PC-3 (cell line): ENCODE measurements around the gene SCN8A. TPM values are rescaled to one million over a fixed set of nuclear protein-coding genes. Genes with fewer than 3 reads are reported as not detected.

Experiments
- ATAC-seq: fragments of 200-7000 bp; cut with Tn5 transposase; 2 replicates; pipeline ENCODE4 v1.9.1; 2020; ENCODE audit warnings: mild to moderate bottlenecking, moderate library complexity
- BruUV-seq: library from RNA; stranded (reverse); fragments of 400-500 nt; replicated peaks from 2 replicates; lab custom pipeline; 2021; lab: Mats Ljungman, UMichigan
- CTCF ChIA-PET: fragments of 300-600 bp; sonication (Branson Sonifier 250); formaldehyde crosslinking; loops from one replicate; lab custom pipeline; 2022; ENCODE audit warnings: antibody characterized with exemption; lab: Charles Lee
- POLR2A ChIA-PET: fragments of 300-600 bp; sonication (Branson Sonifier 250); formaldehyde crosslinking; loops from one replicate; lab custom pipeline; 2022; ENCODE audit warnings: antibody characterized with exemption; ENCODE audit not compliant: unreplicated experiment; lab: Charles Lee
- DNase-seq: peaks from one replicate; pipeline ENCODE4 v3.0.0-alpha.2; 2015
- H2AFZ ChIP-seq: fragments of 300-600 bp; sonication (generic); 2 replicates; pipeline ENCODE4 v1.6.0; 2016; ENCODE audit warnings: antibody characterized with exemption, low read length
- H3F3A ChIP-seq: fragments of 300-600 bp; sonication (generic); one replicate; pipeline ENCODE4 v1.6.0; 2017; ENCODE audit warnings: antibody characterized with exemption, low read length, control low read depth, mild to moderate bottlenecking; ENCODE audit not compliant: unreplicated experiment
- H3K27ac ChIP-seq: fragments of 300-600 bp; sonication (generic); 2 replicates; pipeline ENCODE4 v1.5.1; 2016; ENCODE audit warnings: mild to moderate bottlenecking, low read length
- H3K27me3 ChIP-seq: fragments of 300-600 bp; sonication (generic); 2 replicates; pipeline ENCODE4 v1.6.1; 2016; ENCODE audit warnings: low read length, mixed read lengths
- H3K36me3 ChIP-seq: fragments of 300-600 bp; sonication (generic); 2 replicates; pipeline ENCODE4 v1.6.1; 2016; ENCODE audit warnings: low read depth, mixed run types, low read length, mixed read lengths
- H3K4me1 ChIP-seq: fragments of 300-600 bp; sonication (generic); 2 replicates; pipeline ENCODE4 v1.5.1; 2016; ENCODE audit warnings: low read length; ENCODE audit not compliant: insufficient read depth
- H3K4me2 ChIP-seq: fragments of 300-600 bp; sonication (generic); 2 replicates; pipeline ENCODE4 v1.6.0; 2016; ENCODE audit warnings: low read length
- H3K4me3 ChIP-seq: fragments of 300-600 bp; sonication (generic); 2 replicates; pipeline ENCODE4 v1.5.1; 2016; ENCODE audit warnings: mild to moderate bottlenecking, low read length, mixed read lengths
- H3K79me2 ChIP-seq: fragments of 300-600 bp; sonication (generic); 2 replicates; pipeline ENCODE4 v1.6.1; 2017; ENCODE audit warnings: low read length, mixed read lengths
- H3K9ac ChIP-seq: fragments of 300-600 bp; sonication (generic); 2 replicates; pipeline ENCODE4 v1.6.0; 2016; ENCODE audit warnings: mild to moderate bottlenecking, low read length
- H3K9me2 ChIP-seq: fragments of 300-600 bp; sonication (generic); replicated peaks from 2 replicates; pipeline ENCODE4 v1.6.1; 2016; ENCODE audit warnings: mixed run types, low read length, mixed read lengths
- H3K9me3 ChIP-seq: fragments of 300-600 bp; sonication (generic); 2 replicates; pipeline ENCODE4 v1.6.1; 2016; ENCODE audit warnings: low read length, mixed read lengths
- H4K20me1 ChIP-seq: fragments of 300-600 bp; sonication (generic); 2 replicates; pipeline ENCODE4 v1.6.1; 2016; ENCODE audit warnings: low read length, mixed read lengths
- EZH2 ChIP-seq: fragments of 300-600 bp; sonication (generic); IDR thresholded peaks from one replicate; pipeline ENCODE4 v1.6.1; 2017; ENCODE audit warnings: antibody characterized with exemption, mild to moderate bottlenecking, low read length; ENCODE audit not compliant: unreplicated experiment
- EZH2phosphoT487 ChIP-seq: fragments of 300-600 bp; sonication (generic); IDR thresholded peaks from 2 replicates; pipeline ENCODE4 v1.6.1; 2018; ENCODE audit warnings: mild to moderate bottlenecking, antibody characterized with exemption, low read length, borderline replicate concordance
- intact Hi-C: fragments of 100-400 bp; cut with micrococcal nuclease; formaldehyde crosslinking; loops from 2 replicates; pipeline ENCODE4 v1.9.0; 2023
- total RNA-seq: library from RNA; depleted of rRNA; stranded (reverse); fragments of >200 nt; gene quantifications from 2 replicates; pipeline ENCODE4 v1.2.3, GENCODE V29; 2014
- TF ChIP-seq, protein P1 (sequence below): fragments of 300-600 bp; sonication (generic); conservative IDR thresholded peaks from 2 replicates; pipeline ENCODE4 v1.5.1; 2017; ENCODE audit warnings: antibody characterized with exemption, low read depth, mild to moderate bottlenecking, low read length

Gene SCN8A
- total RNA-seq, 1 experiment from 2014 or later, result 12.7 TPM

DNA sequence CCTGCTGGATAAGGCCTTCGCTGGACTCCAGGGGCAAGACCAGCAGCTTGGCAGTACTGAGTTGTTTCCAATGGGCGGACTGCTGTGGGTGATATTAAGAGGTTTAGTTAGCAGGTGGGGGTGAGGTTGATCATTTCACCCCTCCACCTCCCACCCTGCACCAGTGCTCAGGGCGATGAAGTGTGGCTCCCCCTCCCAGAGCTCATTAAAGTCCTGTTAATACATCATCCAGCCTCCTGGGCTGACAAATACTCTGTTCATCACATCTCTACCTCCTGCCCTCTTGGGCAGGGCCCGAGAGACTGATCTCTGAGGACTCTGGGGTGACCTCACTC, 259.9 kb downstream of the SCN8A start:
- H3K27me3 ChIP-seq, result peaks cover 9% of the 10 kb centered on the region; the same call in 1 of the 2 replicates
- ATAC-seq (no peak), DNase-seq (no peak)
- ChIA-PET CTCF (no interaction called here), POLR2A (no interaction called here)
- intact Hi-C loops, result no loop called here
- TF ChIP-seq EZH2 (no peak), EZH2phosphoT487 (no peak)
- TF ChIP-seq, protein P1, sequence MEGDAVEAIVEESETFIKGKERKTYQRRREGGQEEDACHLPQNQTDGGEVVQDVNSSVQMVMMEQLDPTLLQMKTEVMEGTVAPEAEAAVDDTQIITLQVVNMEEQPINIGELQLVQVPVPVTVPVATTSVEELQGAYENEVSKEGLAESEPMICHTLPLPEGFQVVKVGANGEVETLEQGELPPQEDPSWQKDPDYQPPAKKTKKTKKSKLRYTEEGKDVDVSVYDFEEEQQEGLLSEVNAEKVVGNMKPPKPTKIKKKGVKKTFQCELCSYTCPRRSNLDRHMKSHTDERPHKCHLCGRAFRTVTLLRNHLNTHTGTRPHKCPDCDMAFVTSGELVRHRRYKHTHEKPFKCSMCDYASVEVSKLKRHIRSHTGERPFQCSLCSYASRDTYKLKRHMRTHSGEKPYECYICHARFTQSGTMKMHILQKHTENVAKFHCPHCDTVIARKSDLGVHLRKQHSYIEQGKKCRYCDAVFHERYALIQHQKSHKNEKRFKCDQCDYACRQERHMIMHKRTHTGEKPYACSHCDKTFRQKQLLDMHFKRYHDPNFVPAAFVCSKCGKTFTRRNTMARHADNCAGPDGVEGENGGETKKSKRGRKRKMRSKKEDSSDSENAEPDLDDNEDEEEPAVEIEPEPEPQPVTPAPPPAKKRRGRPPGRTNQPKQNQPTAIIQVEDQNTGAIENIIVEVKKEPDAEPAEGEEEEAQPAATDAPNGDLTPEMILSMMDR, result no peak
- no peak overlapping the region for H3K4me2 ChIP-seq
- no peaks in the 10 kb centered on the region for H3K79me2 ChIP-seq
- H3F3A ChIP-seq, result no peaks in the 10 kb centered on the region
- H3K4me1 ChIP-seq, result no peaks in the 10 kb centered on the region
- no peak overlapping the region for H3K9ac ChIP-seq
- no peaks in the 10 kb centered on the region for H3K9me2 ChIP-seq
- no peak overlapping the region for H3K4me3 ChIP-seq
- no peaks in the 10 kb centered on the region for H3K9me3 ChIP-seq
- no peaks in the 10 kb centered on the region for H3K36me3 ChIP-seq
- no peaks in the 10 kb centered on the region for H4K20me1 ChIP-seq
- no peak overlapping the region for H3K27ac ChIP-seq
- no peak overlapping the region for H2AFZ ChIP-seq
- BruUV-seq, result no TSS peak

DNA sequence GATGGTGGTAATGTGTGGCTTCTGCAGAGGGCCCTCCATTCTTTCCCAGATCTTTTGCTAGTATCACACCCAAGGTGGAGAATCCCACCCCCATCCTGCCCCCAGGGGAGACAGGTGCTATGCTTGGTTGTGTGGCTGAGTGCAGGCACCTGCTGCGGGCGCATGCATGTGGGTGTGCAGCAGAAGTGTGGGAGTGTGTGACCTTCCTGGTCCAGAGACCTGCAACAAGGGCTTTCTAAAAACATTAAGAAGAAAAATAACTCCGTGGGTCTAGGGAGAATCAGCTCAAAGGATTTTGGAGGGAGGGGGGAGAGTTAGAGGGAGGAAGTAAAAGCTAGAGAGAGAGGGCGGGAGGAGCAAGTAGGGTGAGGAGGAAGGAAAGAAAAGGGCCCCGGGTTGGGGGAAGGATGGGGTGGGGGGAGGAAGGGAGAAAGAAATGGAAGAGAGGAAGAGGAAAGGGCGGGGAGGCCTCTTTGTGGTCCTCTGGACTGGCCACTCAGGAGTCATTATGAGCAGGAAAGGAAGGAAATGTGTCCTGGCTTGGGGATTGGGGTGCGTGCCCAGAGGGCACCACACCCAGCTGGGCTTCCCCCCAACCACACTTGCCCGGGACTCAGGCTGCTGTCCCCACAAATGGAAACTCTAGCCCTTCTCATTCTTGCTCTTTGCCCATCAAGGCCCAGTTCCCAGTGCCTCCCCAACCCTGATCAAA, 260.5 kb downstream of the SCN8A start:
- Histone ChIP-seq H3K9me2 (no peaks in the 10 kb centered on the region), H3F3A (no peaks in the 10 kb centered on the region), H3K27me3 (peaks cover 9% of the 10 kb centered on the region; the same call in 1 of the 2 replicates), H3K9ac (no peak overlapping the region), H3K4me3 (no peak overlapping the region), H3K36me3 (no peaks in the 10 kb centered on the region), H2AFZ (no peak overlapping the region), H3K4me2 (no peak overlapping the region), H3K9me3 (no peaks in the 10 kb centered on the region), H3K4me1 (no peaks in the 10 kb centered on the region), H4K20me1 (no peaks in the 10 kb centered on the region), H3K27ac (no peak overlapping the region), H3K79me2 (no peaks in the 10 kb centered on the region)
- DNase-seq (no peak), ATAC-seq (no peak)
- TF ChIP-seq, protein P1, result no peak
- TF ChIP-seq EZH2phosphoT487 (no peak), EZH2 (no peak)
- no TSS peak for BruUV-seq
- CTCF ChIA-PET, result interaction anchor here (0.6 kb wide), 1 partner anchor 770 kb away, joined by 10 read pairs; no protein-coding TSS in a partner anchor
- intact Hi-C loops, result no loop called here
- POLR2A ChIA-PET, result no interaction called here

DNA sequence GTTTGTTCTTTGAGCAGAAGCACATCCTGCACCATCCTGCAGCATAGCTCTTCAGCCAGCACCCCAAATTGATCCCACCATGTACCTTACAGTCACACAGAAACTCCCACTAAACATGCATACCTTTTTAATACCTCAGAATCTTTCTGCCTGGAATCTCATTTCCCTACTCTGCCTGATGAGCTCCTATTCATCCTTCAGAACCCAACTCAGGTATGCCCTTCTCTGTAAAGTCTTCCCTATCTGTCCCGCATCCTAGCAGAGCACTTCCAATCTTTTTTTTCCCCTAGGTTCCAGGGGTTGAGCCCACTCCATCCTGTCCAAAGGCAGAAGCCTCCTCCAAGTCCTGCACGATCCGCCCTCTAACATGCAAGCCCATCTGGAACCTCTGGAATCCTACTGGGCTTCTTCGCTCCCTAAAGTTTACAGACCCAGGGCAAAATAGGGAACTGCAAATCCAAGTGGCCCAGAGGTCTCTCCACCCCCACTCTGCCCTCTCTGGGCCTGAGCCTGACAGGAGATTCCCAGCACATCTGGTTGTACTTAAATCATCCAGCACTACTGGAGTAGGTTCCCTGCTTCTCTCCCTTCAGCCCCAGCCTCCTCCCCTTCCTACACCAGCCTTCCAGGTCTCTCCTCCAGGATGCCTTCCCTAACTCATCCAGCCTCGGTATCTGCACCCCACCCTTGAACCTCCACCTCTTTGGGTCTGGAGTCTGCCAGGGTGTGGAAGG, 261.5 kb downstream of the SCN8A start:
- BruUV-seq, result no TSS peak
- no peaks in the 10 kb centered on the region for H3K79me2 ChIP-seq
- ChIA-PET CTCF (no interaction called here), POLR2A (no interaction called here)
- H2AFZ ChIP-seq, result no peak overlapping the region
- H3K27me3 ChIP-seq, result peaks cover 3% of the 10 kb centered on the region; the same call in 1 of the 2 replicates
- H3K27ac ChIP-seq, result no peak overlapping the region
- no peak overlapping the region for H3K9ac ChIP-seq
- no peaks in the 10 kb centered on the region for H3K4me1 ChIP-seq
- no peak overlapping the region for H3K4me2 ChIP-seq
- no peak overlapping the region for H3K4me3 ChIP-seq
- intact Hi-C loops, result no loop called here
- ATAC-seq (no peak), DNase-seq (no peak)
- TF ChIP-seq, protein P1, result no peak
- TF ChIP-seq EZH2phosphoT487 (no peak), EZH2 (no peak)
- H3K9me2 ChIP-seq, result no peaks in the 10 kb centered on the region
- H3F3A ChIP-seq, result no peaks in the 10 kb centered on the region
- H3K9me3 ChIP-seq, result no peaks in the 10 kb centered on the region
- no peaks in the 10 kb centered on the region for H4K20me1 ChIP-seq
- H3K36me3 ChIP-seq, result no peaks in the 10 kb centered on the region
